H1 (cell line): ENCODE results near the gene KRT7. TPM values are rescaled to one million over a fixed set of nuclear protein-coding genes. Genes with fewer than 3 reads are reported as not detected.

Source experiments
- CTCF ChIA-PET: fragments of 300-600 bp; sonication (Branson Sonifier 250); formaldehyde crosslinking; loops from one replicate; lab custom pipeline; 2021; ENCODE audit not compliant: partially characterized antibody; lab: Charles Lee
- POLR2A ChIA-PET: fragments of 300-600 bp; sonication (Branson Sonifier 250); formaldehyde crosslinking; loops from one replicate; lab custom pipeline; 2021; ENCODE audit warnings: inconsistent platforms; ENCODE audit not compliant: partially characterized antibody; lab: Charles Lee
- DNase-seq, 2 experiments: peaks; one replicate each; pipeline versions ENCODE4 v3.0.0 to v3.0.0-alpha.2; 2010 to 2022; ENCODE audit warnings: low spot score in 2 of 2, low read depth in 1 of 2, mixed read lengths in 1 of 2
- FAIRE-seq: peaks from 2 replicates; lab custom pipeline; 2011; peaks lifted over from hg19 to GRCh38; lab: Jason Lieb, UNC
- H2AFZ ChIP-seq: 2 replicates; pipeline ENCODE4 v1.8.1; 2012; ENCODE audit warnings: low read length, inconsistent platforms
- H2AK5ac ChIP-seq: 2 replicates; pipeline ENCODE4 v1.6.1; 2013; ENCODE audit warnings: low read depth, low read length
- H2BK120ac ChIP-seq: replicated peaks from 2 replicates; pipeline ENCODE3; 2013; ENCODE audit warnings: low read depth, low read length, inconsistent platforms
- H2BK12ac ChIP-seq: 2 replicates; pipeline ENCODE4 v1.6.1; 2013; ENCODE audit warnings: low read depth, low read length
- H2BK15ac ChIP-seq: 2 replicates; pipeline ENCODE4 v1.6.1; 2013; ENCODE audit warnings: low read length
- H2BK20ac ChIP-seq: 2 replicates; pipeline ENCODE4 v1.6.1; 2013; ENCODE audit warnings: low read length
- H2BK5ac ChIP-seq: 2 replicates; pipeline ENCODE4 v1.6.1; 2013; ENCODE audit warnings: low read depth, low read length
- H3K14ac ChIP-seq: 2 replicates; pipeline ENCODE4 v1.6.1; 2013; ENCODE audit warnings: inconsistent platforms; ENCODE audit not compliant: insufficient read length
- H3K18ac ChIP-seq: 2 replicates; pipeline ENCODE4 v1.6.1; 2013; ENCODE audit warnings: low read length; ENCODE audit errors: extremely low read depth
- H3K23ac ChIP-seq: 2 replicates; pipeline ENCODE4 v1.6.1; 2013; ENCODE audit warnings: inconsistent platforms; ENCODE audit not compliant: insufficient read length
- H3K23me2 ChIP-seq: 2 replicates; pipeline ENCODE4 v1.6.1; 2013; ENCODE audit warnings: low read depth, low read length
- H3K27ac ChIP-seq: 2 replicates; pipeline ENCODE4 v1.6.1; 2011; ENCODE audit warnings: low read depth, low read length, inconsistent platforms
- H3K27me3 ChIP-seq, 4 experiments: replicated peaks in 1 of 4; 1 replicate in 1 of 4; 2 replicates in 3 of 4; pipeline versions ENCODE4 v1.6.1 to v1.8.1; 2011 to 2013; ENCODE audit warnings: low read length in 3 of 4, mild to moderate bottlenecking in 3 of 4, inconsistent platforms in 2 of 4, mixed read lengths in 2 of 4, moderate library complexity in 1 of 4; ENCODE audit not compliant: control insufficient read depth in 3 of 4, insufficient read depth in 3 of 4; ENCODE audit errors: extremely low read depth in 1 of 4
- H3K36me3 ChIP-seq, 4 experiments: 2 replicates each; pipeline versions ENCODE4 v1.6.1 to v1.8.1; 2011 to 2013; ENCODE audit warnings: mild to moderate bottlenecking in 4 of 4, low read length in 3 of 4, moderate library complexity in 2 of 4, control low read depth in 1 of 4, inconsistent platforms in 1 of 4; ENCODE audit not compliant: insufficient read depth in 4 of 4, control insufficient read depth in 2 of 4
- H3K4ac ChIP-seq: replicated peaks from 2 replicates; pipeline ENCODE3; 2013; ENCODE audit warnings: low read length, low read depth, mixed read lengths, inconsistent platforms; ENCODE audit not compliant: insufficient read length
- H3K4me1 ChIP-seq, 4 experiments: replicated peaks in 1 of 4; 1 replicate in 1 of 4; 2 replicates in 3 of 4; pipeline versions ENCODE4 v1.6.1 to v1.8.1; 2011 to 2013; ENCODE audit warnings: low read length in 3 of 4, inconsistent platforms in 2 of 4, mixed read lengths in 1 of 4; ENCODE audit not compliant: insufficient read depth in 4 of 4, control insufficient read depth in 3 of 4
- H3K4me2 ChIP-seq, 2 experiments: 2 replicates each; pipeline versions ENCODE4 v1.6.1 to v1.8.1; 2011 to 2013; ENCODE audit warnings: low read depth in 2 of 2, low read length in 2 of 2, control low read depth in 1 of 2, inconsistent platforms in 1 of 2, mild to moderate bottlenecking in 1 of 2; ENCODE audit not compliant: insufficient read depth in 1 of 2
- H3K4me3 ChIP-seq, 4 experiments: fragments of 200-600, 300-600 bp in 1 of 4; sonication (generic), shearing (Covaris generic), sonication (Bioruptor Twin) in 1 of 4; 2 replicates each; pipeline versions ENCODE4 v1.5.1 to v1.8.1; 2011 to 2016; ENCODE audit warnings: low read length in 4 of 4, low read depth in 3 of 4, control low read depth in 2 of 4, inconsistent platforms in 2 of 4, mild to moderate bottlenecking in 2 of 4, mixed read lengths in 1 of 4, moderate library complexity in 1 of 4; ENCODE audit not compliant: insufficient read depth in 2 of 4; ENCODE audit errors: extremely low read depth in 1 of 4
- H3K56ac ChIP-seq: replicated peaks from 2 replicates; pipeline ENCODE3; 2013; ENCODE audit warnings: low read depth, mild to moderate bottlenecking, mixed read lengths, low read length, inconsistent platforms; ENCODE audit not compliant: insufficient read length
- H3K79me1 ChIP-seq: 2 replicates; pipeline ENCODE4 v1.6.1; 2013; ENCODE audit warnings: low read depth, low read length, control low read depth
- H3K79me2 ChIP-seq, 2 experiments: 2 replicates each; pipeline versions ENCODE4 v1.6.1 to v1.8.1; 2012 to 2013; ENCODE audit warnings: low read length in 2 of 2, mild to moderate bottlenecking in 2 of 2, inconsistent platforms in 1 of 2; ENCODE audit not compliant: insufficient read depth in 2 of 2, control insufficient read depth in 1 of 2
- H3K9ac ChIP-seq, 4 experiments: replicated peaks in 1 of 4; 1 replicate in 1 of 4; 2 replicates in 3 of 4; pipeline versions ENCODE4 v1.6.1 to v1.8.1; 2011 to 2013; ENCODE audit warnings: low read depth in 3 of 4, low read length in 3 of 4, control low read depth in 2 of 4, mild to moderate bottlenecking in 2 of 4, moderate library complexity in 2 of 4, inconsistent platforms in 1 of 4; ENCODE audit errors: extremely low read depth in 1 of 4
- H3K9me3 ChIP-seq, 2 experiments: 2 replicates each; pipeline versions ENCODE4 v1.6.1 to v1.8.1; 2012 to 2013; ENCODE audit warnings: mild to moderate bottlenecking in 2 of 2, moderate library complexity in 2 of 2, control low read depth in 1 of 2, inconsistent platforms in 1 of 2, low read depth in 1 of 2, low read length in 1 of 2, mixed read lengths in 1 of 2; ENCODE audit not compliant: insufficient read depth in 2 of 2
- H4K20me1 ChIP-seq, 2 experiments: replicated peaks in 1 of 2; 2 replicates each; pipeline versions ENCODE3 to v1.8.1; 2011 to 2013; ENCODE audit warnings: inconsistent platforms in 2 of 2, low read length in 2 of 2, mild to moderate bottlenecking in 1 of 2; ENCODE audit not compliant: insufficient read depth in 2 of 2, control insufficient read depth in 1 of 2
- H4K5ac ChIP-seq: 2 replicates; pipeline ENCODE4 v1.6.1; 2013; ENCODE audit warnings: low read length, low read depth, mixed read lengths, inconsistent platforms; ENCODE audit not compliant: insufficient read length
- H4K8ac ChIP-seq: 2 replicates; pipeline ENCODE4 v1.8.0; 2013; ENCODE audit warnings: mild to moderate bottlenecking, moderate library complexity, low read length, inconsistent platforms; ENCODE audit not compliant: insufficient read depth; ENCODE audit errors: extremely low read depth
- H4K91ac ChIP-seq: replicated peaks from 2 replicates; pipeline ENCODE3; 2013; ENCODE audit warnings: low read length, mixed read lengths, inconsistent platforms; ENCODE audit not compliant: insufficient read length
- BACH1 ChIP-seq: IDR thresholded peaks from 2 replicates; pipeline ENCODE4 v1.6.1; 2012; ENCODE audit warnings: low read length, improper control_type of control experiment
- KDM1A ChIP-seq: fragments of 200-600, 300-600 bp; sonication (generic); IDR thresholded peaks from 2 replicates; pipeline ENCODE4 v1.7.1; 2016; ENCODE audit warnings: mild to moderate bottlenecking, low read length, borderline replicate concordance
- POLR2A ChIP-seq, 2 experiments: IDR thresholded peaks; 1 replicate in 1 of 2; 2 replicates in 1 of 2; pipeline ENCODE4 v1.6.1; 2011; ENCODE audit warnings: low read depth in 2 of 2, low read length in 2 of 2, mild to moderate bottlenecking in 2 of 2; ENCODE audit errors: control extremely low read depth in 1 of 2
- POU5F1 ChIP-seq: IDR thresholded peaks from 2 replicates; pipeline ENCODE4 v1.6.1; 2011; ENCODE audit warnings: low read depth, mild to moderate bottlenecking, low read length, moderate library complexity
- WGBS, 2 experiments: shearing (Covaris generic) in 1 of 2; methylation state at CpG; one replicate each; pipeline versions ENCODE4 v1.1.6 to v1.1.7; 2013 to 2015; ENCODE audit warnings: low lambda C conversion rate in 2 of 2, mixed read lengths in 2 of 2, inconsistent platforms in 1 of 2, low coverage in 1 of 2, missing lambda C conversion rate in 1 of 2; ENCODE audit not compliant: insufficient replicate concordance in 2 of 2, insufficient coverage in 1 of 2, insufficient read length in 1 of 2; ENCODE audit errors: extremely low coverage in 1 of 2, missing lambda C conversion rate in 1 of 2; 5-methylcytosine and 5-hydroxymethylcytosine counted together
- polyA plus RNA-seq, 7 experiments: library from polyadenylated mRNA; depleted of rRNA in 3 of 7; stranded (reverse) in 5 of 7; unstranded in 2 of 7; fragments of >200 nt in 5 of 7; fragments of 200-250 nt in 2 of 7; gene quantifications; 1 replicate in 5 of 7; 2 replicates in 1 of 7; 4 replicates in 1 of 7; pipeline versions ENCODE4 v1.2.1 to v1.2.3, GENCODE V29; 2011 to 2013; ENCODE audit warnings: missing spikeins in 2 of 7, mixed read lengths in 2 of 7
- total RNA-seq: library from RNA; stranded (reverse); fragmentation: NEBNext Ultra II Directional; extraction: Animal tissue kit (Norgen Biotek cat#: 25700); gene quantifications from 2 replicates; pipeline ENCODE4 v1.2.1, GENCODE V29; 2021

The KRT7 gene
- total and polyA plus RNA-seq, 2 of the 8 experiments (the other 6 are each of a cell fraction or from before 2014, with no cell fraction given) = 13.2 to 19.0 TPM

GRCh38 chr12:52187640-52188039, 45.4 kb upstream of the KRT7 start:
- Histone ChIP-seq H4K91ac (peak overlapping the region; percentile 17), H2AFZ (no peak overlapping the region), H2AK5ac (no peak overlapping the region), H4K5ac (no peak overlapping the region), H3K27ac (no peak overlapping the region), H3K4me1 (peaks cover 0 to 21% (median 15%) of the 10 kb centered on the region in 4 experiments; a peak in 5 of 7 replicates), H3K9me3 (no peaks in the 10 kb centered on the region), H2BK15ac (no peak overlapping the region), H3K36me3 (no peaks in the 10 kb centered on the region), H3K4ac (no peak overlapping the region), H3K9ac (no peak overlapping the region), H3K14ac (no peak overlapping the region), H3K18ac (no peak overlapping the region), H3K79me1 (no peaks in the 10 kb centered on the region), H2BK20ac (no peak overlapping the region), H3K23me2 (no peaks in the 10 kb centered on the region), H3K4me3 (no peak overlapping the region), H4K8ac (no peak overlapping the region), H4K20me1 (no peaks in the 10 kb centered on the region), H2BK12ac (no peak overlapping the region), H3K23ac (no peak overlapping the region), H2BK120ac (no peak overlapping the region), H3K79me2 (no peaks in the 10 kb centered on the region), H3K27me3 (no peaks in the 10 kb centered on the region), H2BK5ac (0 out of 2 replicates have a peak overlapping the region, but pooled peaks have one; percentile 0), H3K56ac (no peak overlapping the region), H3K4me2 (no peak overlapping the region)
- ChIA-PET CTCF (interaction anchor here (0.6 to 5.0 kb wide), 7 partner anchors 12 to 731 kb away, joined by 3 to 32 read pairs (median 7); no protein-coding TSS in a partner anchor), POLR2A (no interaction called here)
- FAIRE-seq = no peak
- 91% methylated on average over 5 of the region's 5 CpGs; no CpG with 5 or more reads in 1 of the 2 experiments for WGBS, 2 experiments
- TF ChIP-seq BACH1 = no peak
- TF ChIP-seq POLR2A (IDR thresholded peaks at IDR 0.05; ENCODE audit: control extremely low read depth in 1 of 2, low read depth in 2 of 2, low read length in 2 of 2) = no peak
- peak; percentile 89; the same call in 1 of the 2 replicates for TF ChIP-seq KDM1A
- TF ChIP-seq POU5F1 = no peak
- DNase-seq = no peak
